Vagina (tissue), 2 donors: ENCODE data around the gene MUCL3.

Experiments
- POLR2A ChIP-seq, 2 donors: fragments of 450-650 bp; IDR thresholded peaks; one replicate each; pipeline ENCODE4 v1.6.1; 2017; ENCODE audit warnings: antibody characterized with exemption in 2 of 2, mild to moderate bottlenecking in 2 of 2, moderate library complexity in 2 of 2
- POLR2AphosphoS5 ChIP-seq, 2 donors: sonication (generic); formaldehyde crosslinking; IDR thresholded peaks; one replicate each; pipeline ENCODE4 v1.9.0; 2017; ENCODE audit warnings: antibody characterized with exemption in 2 of 2, mild to moderate bottlenecking in 2 of 2, low read depth in 1 of 2; ENCODE audit not compliant: insufficient read depth in 1 of 2
- TF ChIP-seq, protein P1 (sequence below), 3 experiments: fragments of 450-650 bp in 2 of 3; fragments of 200-600 bp in 1 of 3; sonication (generic) in 1 of 3; IDR thresholded peaks; one replicate each; pipeline ENCODE4 v1.5.1; 2017 to 2019; ENCODE audit warnings: antibody characterized with exemption in 3 of 3, mild to moderate bottlenecking in 2 of 3, moderate library complexity in 2 of 3

DNA sequence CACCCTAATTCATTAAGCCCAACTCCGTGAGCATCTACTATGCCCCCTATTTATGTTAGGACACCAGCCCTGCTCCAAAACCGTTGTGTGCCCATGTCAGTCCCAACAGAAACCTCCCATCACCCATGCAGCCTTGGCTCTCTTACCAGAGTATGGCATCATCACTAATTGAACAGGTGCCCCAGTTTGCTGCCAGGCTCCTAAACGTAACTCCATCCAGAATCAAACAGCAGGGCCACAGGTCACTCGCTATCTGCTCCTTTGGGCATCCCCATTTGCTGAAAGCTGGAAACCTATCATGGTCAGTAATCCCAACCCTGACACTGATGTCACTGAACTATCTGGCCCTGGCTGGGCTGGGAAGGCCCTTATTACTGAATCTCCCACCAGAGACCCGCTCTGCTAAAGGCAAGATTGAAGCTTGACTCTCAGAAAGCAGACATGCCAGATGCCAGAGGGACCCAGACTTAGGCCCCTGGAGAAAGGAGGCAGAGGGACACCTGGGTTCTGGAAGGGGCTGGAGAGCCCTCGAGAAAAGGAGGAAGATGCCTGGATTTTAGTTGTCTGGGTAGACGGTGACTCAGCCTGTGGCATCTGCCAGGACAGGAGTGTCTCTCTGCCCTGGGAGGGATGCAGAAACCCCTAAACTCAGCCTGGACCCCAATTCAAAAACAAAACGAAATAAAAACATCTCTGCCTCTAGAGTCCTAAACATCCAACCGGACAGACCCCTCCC is 14.0 kb downstream of the MUCL3 start:
- TF ChIP-seq, protein P1, sequence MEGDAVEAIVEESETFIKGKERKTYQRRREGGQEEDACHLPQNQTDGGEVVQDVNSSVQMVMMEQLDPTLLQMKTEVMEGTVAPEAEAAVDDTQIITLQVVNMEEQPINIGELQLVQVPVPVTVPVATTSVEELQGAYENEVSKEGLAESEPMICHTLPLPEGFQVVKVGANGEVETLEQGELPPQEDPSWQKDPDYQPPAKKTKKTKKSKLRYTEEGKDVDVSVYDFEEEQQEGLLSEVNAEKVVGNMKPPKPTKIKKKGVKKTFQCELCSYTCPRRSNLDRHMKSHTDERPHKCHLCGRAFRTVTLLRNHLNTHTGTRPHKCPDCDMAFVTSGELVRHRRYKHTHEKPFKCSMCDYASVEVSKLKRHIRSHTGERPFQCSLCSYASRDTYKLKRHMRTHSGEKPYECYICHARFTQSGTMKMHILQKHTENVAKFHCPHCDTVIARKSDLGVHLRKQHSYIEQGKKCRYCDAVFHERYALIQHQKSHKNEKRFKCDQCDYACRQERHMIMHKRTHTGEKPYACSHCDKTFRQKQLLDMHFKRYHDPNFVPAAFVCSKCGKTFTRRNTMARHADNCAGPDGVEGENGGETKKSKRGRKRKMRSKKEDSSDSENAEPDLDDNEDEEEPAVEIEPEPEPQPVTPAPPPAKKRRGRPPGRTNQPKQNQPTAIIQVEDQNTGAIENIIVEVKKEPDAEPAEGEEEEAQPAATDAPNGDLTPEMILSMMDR (IDR thresholded peaks at IDR 0.05): no peak
- TF ChIP-seq POLR2A (IDR thresholded peaks at IDR 0.05) (no peak), POLR2AphosphoS5 (IDR thresholded peaks at IDR 0.05; ENCODE audit: insufficient read depth in 1 of 2, low read depth in 1 of 2) (no peak)
